ENCODE results near the gene ABCC1. TPM values are rescaled to one million over a fixed set of nuclear protein-coding genes. Genes with fewer than 3 reads are reported as not detected.

ABCC1 gene
- total RNA-seq, 1 donor from 2014 or later, result 53.7 TPM

- Mint-ChIP-seq H3K4me3 (peak overlapping the region; percentile 87), H3K9me3 (no peaks in the 10 kb centered on the region), H3K27me3 (no peaks in the 10 kb centered on the region), H3K36me3 (no peaks in the 10 kb centered on the region), H3K4me1 (ENCODE audit: unreplicated experiment) (peaks cover 26% of the 10 kb centered on the region), H3K27ac (peak overlapping the region; percentile 88)
- no peak for DNase-seq (ENCODE audit: extremely low spot score, unreplicated experiment)
- no peak for TF ChIP-seq CTCF (conservative IDR thresholded peaks at IDR 0.05)
Observed at GRCh38 chr16:15948532-15949209, 745 bp upstream of the ABCC1 start.

- no peak for TF ChIP-seq CTCF (conservative IDR thresholded peaks at IDR 0.05)
- H3K36me3 Mint-ChIP-seq, result no peaks in the 10 kb centered on the region
- no peak for DNase-seq (ENCODE audit: extremely low spot score, unreplicated experiment)
Observed at GRCh38 chr16:15950161-15950854, 892 bp downstream of the ABCC1 start.

GRCh38 chr16:15950869-15951268 is 1.5 kb downstream of the ABCC1 start:
- Mint-ChIP-seq H3K4me1 (ENCODE audit: unreplicated experiment) (peaks cover 26% of the 10 kb centered on the region), H3K27me3 (no peaks in the 10 kb centered on the region), H3K4me3 (peak overlapping the region; percentile 98), H3K9me3 (no peaks in the 10 kb centered on the region), H3K36me3 (peaks cover 4% of the 10 kb centered on the region), H3K27ac (peak overlapping the region; percentile 94)
- no peak for DNase-seq (ENCODE audit: extremely low spot score, unreplicated experiment)
- TF ChIP-seq CTCF (conservative IDR thresholded peaks at IDR 0.05), result no peak

More at GRCh38 chr16:15950161-15950854, 892 bp downstream of the ABCC1 start:
- no peaks in the 10 kb centered on the region for H3K27me3 Mint-ChIP-seq
- no peaks in the 10 kb centered on the region for H3K9me3 Mint-ChIP-seq
- H3K4me3 Mint-ChIP-seq, result peak overlapping the region; percentile 98
- peaks cover 26% of the 10 kb centered on the region for H3K4me1 Mint-ChIP-seq (ENCODE audit: unreplicated experiment)
- H3K27ac Mint-ChIP-seq, result peak overlapping the region; percentile 94

- Mint-ChIP-seq H3K27ac (peak overlapping the region; percentile 94), H3K9me3 (no peaks in the 10 kb centered on the region), H3K4me3 (peak overlapping the region; percentile 79), H3K27me3 (no peaks in the 10 kb centered on the region), H3K4me1 (ENCODE audit: unreplicated experiment) (peaks cover 25% of the 10 kb centered on the region), H3K36me3 (peaks cover 4% of the 10 kb centered on the region)
- no peak for TF ChIP-seq CTCF (conservative IDR thresholded peaks at IDR 0.05)
- no peak for DNase-seq (ENCODE audit: extremely low spot score, unreplicated experiment)
Observed at GRCh38 chr16:15951852-15952251, 2.4 kb downstream of the ABCC1 start.

- H3K36me3 Mint-ChIP-seq, result peaks cover 4% of the 10 kb centered on the region
- peak overlapping the region; percentile 94 for H3K27ac Mint-ChIP-seq
- H3K27me3 Mint-ChIP-seq, result no peaks in the 10 kb centered on the region
- H3K4me1 Mint-ChIP-seq (ENCODE audit: unreplicated experiment), result peaks cover 25% of the 10 kb centered on the region
- no peak for DNase-seq (ENCODE audit: extremely low spot score, unreplicated experiment)
- H3K9me3 Mint-ChIP-seq, result no peaks in the 10 kb centered on the region
- peak overlapping the region; percentile 79 for H3K4me3 Mint-ChIP-seq
- TF ChIP-seq CTCF (conservative IDR thresholded peaks at IDR 0.05), result no peak
Observed at GRCh38 chr16:15952265-15952711, 2.9 kb downstream of the ABCC1 start.
